Parathyroid adenoma (tissue), 2 donors: Measurements from ENCODE around the gene CFAP47.
"Not testable (repeated sequence)": the region's sequence is repeated elsewhere in the genome, so short reads cannot be mapped to it uniquely, and the experiment has no call there.

Source experiments
- H2AFZ ChIP-seq: fragments of 300-600 bp; sonication (generic); one replicate; pipeline ENCODE4 v1.7.0; 2017; ENCODE audit warnings: antibody characterized with exemption, mild to moderate bottlenecking
- H3K27ac ChIP-seq: fragments of 300-600 bp; sonication (generic); one replicate; pipeline ENCODE4 v1.7.0; 2017
- H3K27me3 ChIP-seq: fragments of 300-600 bp; sonication (generic); one replicate; pipeline ENCODE4 v1.7.0; 2017; ENCODE audit warnings: low read length; ENCODE audit not compliant: control insufficient read depth, insufficient read depth
- H3K36me3 ChIP-seq: fragments of 300-600 bp; sonication (generic); one replicate; pipeline ENCODE4 v1.7.0; 2017; ENCODE audit warnings: low read length; ENCODE audit not compliant: control insufficient read depth, insufficient read depth
- H3K4me1 ChIP-seq: fragments of 300-600 bp; sonication (generic); one replicate; pipeline ENCODE4 v1.7.0; 2017; ENCODE audit warnings: control low read depth
- H3K4me2 ChIP-seq: fragments of 300-600 bp; sonication (generic); one replicate; pipeline ENCODE4 v1.7.0; 2017; ENCODE audit warnings: low read length
- H3K4me3 ChIP-seq: fragments of 300-600 bp; sonication (generic); one replicate; pipeline ENCODE4 v1.7.0; 2017; ENCODE audit warnings: low read depth, low read length
- H3K79me2 ChIP-seq: fragments of 300-600 bp; sonication (generic); one replicate; pipeline ENCODE4 v1.7.0; 2017; ENCODE audit warnings: control low read depth
- H3K9ac ChIP-seq: fragments of 300-600 bp; sonication (generic); one replicate; pipeline ENCODE4 v1.7.0; 2017; ENCODE audit warnings: mild to moderate bottlenecking
- H3K9me3 ChIP-seq: fragments of 300-600 bp; sonication (generic); one replicate; pipeline ENCODE4 v1.7.0; 2017; ENCODE audit warnings: low read length; ENCODE audit not compliant: control insufficient read depth
- CTCF ChIP-seq: fragments of 300-600 bp; sonication (generic); IDR thresholded peaks from one replicate; pipeline ENCODE4 v1.7.0; 2017; ENCODE audit warnings: antibody characterized with exemption, mild to moderate bottlenecking
- donor health status: primary hyperparathyroidism.

The CFAP47 gene

GRCh38 chrX:36007207-36007606, 87.7 kb downstream of the CFAP47 start:
- Histone ChIP-seq H3K27ac (no peak overlapping the region), H3K9ac (no peak overlapping the region), H2AFZ (no peak overlapping the region), H3K36me3 (no peaks in the 10 kb centered on the region), H3K4me2 (no peak overlapping the region), H3K27me3 (no peaks in the 10 kb centered on the region), H3K79me2 (no peaks in the 10 kb centered on the region), H3K4me1 (no peaks in the 10 kb centered on the region), H3K4me3 (no peak overlapping the region), H3K9me3 (no peaks in the 10 kb centered on the region)
- TF ChIP-seq CTCF = no peak

DNA sequence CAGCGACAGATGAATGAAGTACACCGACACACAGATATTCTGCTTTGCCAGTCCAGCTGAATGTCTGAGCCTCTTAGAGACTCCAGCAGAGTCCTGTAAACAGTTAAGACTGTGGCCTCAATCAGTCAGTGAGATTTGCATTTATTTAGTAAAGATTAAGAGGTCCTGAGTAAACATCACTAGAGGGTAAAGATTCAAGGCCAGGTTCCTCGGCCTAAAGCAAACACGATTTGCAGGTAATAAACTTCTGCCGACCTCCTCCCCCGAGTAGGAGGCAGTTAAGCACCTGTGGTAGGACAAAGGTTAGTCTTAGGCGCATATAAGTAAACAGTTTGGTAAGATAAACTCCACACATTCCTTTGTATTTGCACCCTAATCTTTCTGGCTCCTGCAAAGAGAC, 99.6 kb downstream of the CFAP47 start:
- Histone ChIP-seq H3K27me3 (no peaks in the 10 kb centered on the region), H3K79me2 (no peaks in the 10 kb centered on the region), H3K4me1 (no peaks in the 10 kb centered on the region), H2AFZ (no peak overlapping the region), H3K4me3 (no peak overlapping the region), H3K9me3 (no peaks in the 10 kb centered on the region), H3K36me3 (no peaks in the 10 kb centered on the region), H3K9ac (no peak overlapping the region), H3K27ac (no peak overlapping the region), H3K4me2 (no peak overlapping the region)
- no peak for TF ChIP-seq CTCF

DNA sequence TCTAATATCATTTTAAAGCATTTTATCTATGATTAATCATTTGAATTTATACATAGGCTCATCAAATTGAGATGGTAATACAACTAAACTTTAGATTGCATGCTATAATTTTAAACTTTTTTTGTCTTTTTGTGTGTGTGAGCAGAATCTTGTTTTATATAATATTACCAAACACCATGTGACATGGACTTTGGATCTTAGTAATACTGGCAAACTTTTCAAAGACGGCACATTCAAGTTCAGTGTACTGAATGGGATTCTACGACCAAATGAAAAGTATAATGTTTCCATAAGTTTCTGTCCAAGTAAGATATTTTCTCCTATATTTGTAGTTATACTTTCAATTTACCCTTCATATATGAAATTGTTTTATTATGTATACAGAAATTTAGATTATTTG, 116.0 kb downstream of the CFAP47 start:
- Histone ChIP-seq H3K4me1 (no peaks in the 10 kb centered on the region), H3K9ac (no peak overlapping the region), H3K27me3 (no peaks in the 10 kb centered on the region), H3K36me3 (no peaks in the 10 kb centered on the region), H3K4me3 (no peak overlapping the region), H3K27ac (no peak overlapping the region), H2AFZ (no peak overlapping the region), H3K4me2 (no peak overlapping the region), H3K9me3 (no peaks in the 10 kb centered on the region), H3K79me2 (no peaks in the 10 kb centered on the region)
- TF ChIP-seq CTCF = no peak

GRCh38 chrX:36062778-36063177, 143.2 kb downstream of the CFAP47 start:
- Histone ChIP-seq H3K9ac (no peak overlapping the region), H3K4me3 (no peak overlapping the region), H3K27me3 (no peaks in the 10 kb centered on the region), H2AFZ (no peak overlapping the region), H3K27ac (no peak overlapping the region), H3K4me1 (no peaks in the 10 kb centered on the region), H3K79me2 (no peaks in the 10 kb centered on the region), H3K9me3 (no peaks in the 10 kb centered on the region), H3K36me3 (no peaks in the 10 kb centered on the region), H3K4me2 (no peak overlapping the region)
- TF ChIP-seq CTCF = no peak

DNA sequence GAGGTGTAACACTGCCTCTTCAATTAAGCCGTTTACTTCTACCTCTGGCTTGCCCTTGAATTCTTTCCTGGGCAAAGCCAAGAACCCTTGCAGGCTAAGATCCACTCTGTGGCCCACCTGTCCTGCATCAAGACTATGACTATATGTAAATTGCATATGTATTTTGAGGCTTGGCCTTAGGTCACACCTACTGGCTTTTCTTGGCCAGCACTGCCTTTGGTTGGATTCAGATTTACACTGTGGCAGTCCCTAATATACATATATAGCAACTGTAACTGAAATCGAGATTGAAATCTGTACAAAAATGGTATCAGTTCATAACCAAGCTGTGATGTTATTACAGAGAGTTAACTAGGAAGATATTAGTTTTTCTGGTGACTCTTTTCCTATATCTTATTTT, 151.5 kb downstream of the CFAP47 start:
- Histone ChIP-seq H3K4me3 (no peak overlapping the region), H3K27ac (no peak overlapping the region), H3K4me1 (no peaks in the 10 kb centered on the region), H3K9me3 (no peaks in the 10 kb centered on the region), H3K79me2 (no peaks in the 10 kb centered on the region), H2AFZ (no peak overlapping the region), H3K4me2 (no peak overlapping the region), H3K27me3 (no peaks in the 10 kb centered on the region), H3K36me3 (no peaks in the 10 kb centered on the region), H3K9ac (no peak overlapping the region)
- no peak for TF ChIP-seq CTCF

DNA sequence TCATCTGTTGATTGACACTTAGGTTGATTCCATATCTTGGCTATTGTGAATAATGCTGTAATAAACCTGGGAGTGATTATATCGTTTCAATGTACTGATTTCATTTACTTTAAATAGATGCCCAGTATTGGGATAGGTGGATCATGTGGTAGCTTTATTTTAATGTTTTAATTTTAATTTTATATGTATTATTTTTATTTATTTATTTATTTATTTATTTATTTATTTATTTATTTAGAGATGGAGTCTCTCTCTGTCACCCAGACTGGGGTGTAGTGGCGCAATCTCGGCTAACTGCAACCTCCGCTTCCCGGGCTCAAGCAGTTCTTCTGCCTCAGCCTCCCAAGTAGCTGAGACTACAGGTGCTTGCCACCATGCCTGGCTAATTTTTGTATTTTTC, 155.5 kb downstream of the CFAP47 start:
- H3K4me2 ChIP-seq, H3K36me3 ChIP-seq, H3K27ac ChIP-seq: not testable (repeated sequence)

More for the DNA sequence above, 155.5 kb downstream of the CFAP47 start:
- not testable (repeated sequence) for H2AFZ ChIP-seq, H3K4me3 ChIP-seq, H3K9ac ChIP-seq, H3K9me3 ChIP-seq, H3K4me1 ChIP-seq, H3K79me2 ChIP-seq, H3K27me3 ChIP-seq
